HG03354 (cell line): Measurements from ENCODE around the gene ATP8B4.
"Not testable (repeated sequence)": the region's sequence is repeated elsewhere in the genome, so short reads cannot be mapped to it uniquely, and the experiment has no call there.

Source experiments
- ATAC-seq: cut with Tn5 transposase; IDR thresholded peaks from one replicate; pipeline ENCODE4 v1.9.1; 2021; ENCODE audit warnings: mild to moderate bottlenecking; ENCODE audit not compliant: unreplicated experiment, poor library complexity, severe bottlenecking

Gene ATP8B4

DNA sequence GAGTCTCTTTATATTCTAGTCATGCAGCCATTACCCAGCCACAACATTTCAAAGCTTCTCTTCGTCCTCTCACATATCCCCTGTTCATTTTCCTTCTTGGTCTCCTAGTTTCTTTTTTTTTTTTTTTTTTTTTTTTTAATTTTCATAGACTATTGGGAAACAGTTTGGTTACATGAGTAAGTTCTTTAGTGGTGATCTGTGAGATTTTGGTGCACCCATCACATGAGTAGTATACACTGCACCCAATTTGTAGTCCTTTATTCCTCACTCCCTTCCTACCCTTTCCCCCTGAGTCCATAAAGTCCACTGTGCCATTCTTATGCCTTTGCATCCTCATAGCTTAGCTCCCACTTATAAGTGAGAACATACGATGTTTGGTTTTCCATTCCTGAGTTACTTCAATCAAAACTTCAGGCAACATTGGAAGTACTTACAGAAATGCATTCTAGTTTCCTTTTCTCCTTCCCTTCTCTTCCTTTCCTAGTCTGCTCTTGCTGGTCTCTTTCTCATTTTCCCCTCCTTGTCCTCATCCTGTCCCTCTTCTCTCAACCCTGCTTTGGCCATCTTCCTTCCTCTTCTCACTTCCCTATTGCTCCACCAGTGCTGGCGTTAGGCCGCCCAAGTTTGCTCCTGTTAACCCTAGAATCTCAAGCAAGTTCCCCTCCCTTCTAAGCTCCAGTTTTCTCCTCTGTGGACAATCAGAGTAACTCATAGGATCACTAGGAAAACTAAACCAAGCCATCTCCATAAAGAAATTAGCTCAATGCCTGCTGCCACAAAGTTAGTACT lies 4.8 kb downstream of the ATP8B4 start:
- ATAC-seq: no peak

DNA sequence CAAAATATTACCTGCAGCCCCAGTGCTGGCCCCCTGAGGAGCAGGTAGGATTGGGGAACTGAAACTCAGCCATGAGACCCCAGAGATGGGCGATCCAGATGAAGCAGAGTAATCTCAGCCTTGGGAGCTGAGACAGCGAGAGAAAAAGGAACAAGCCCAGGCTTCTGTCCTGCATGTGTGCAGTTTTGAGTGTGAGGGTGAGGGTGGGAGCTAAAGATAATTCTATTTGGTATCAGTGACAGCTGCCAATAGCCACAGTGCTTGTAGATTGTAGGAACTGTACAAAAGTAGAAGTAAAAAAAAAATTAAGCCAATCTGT lies 5.9 kb downstream of the ATP8B4 start:
- no peak for ATAC-seq

DNA sequence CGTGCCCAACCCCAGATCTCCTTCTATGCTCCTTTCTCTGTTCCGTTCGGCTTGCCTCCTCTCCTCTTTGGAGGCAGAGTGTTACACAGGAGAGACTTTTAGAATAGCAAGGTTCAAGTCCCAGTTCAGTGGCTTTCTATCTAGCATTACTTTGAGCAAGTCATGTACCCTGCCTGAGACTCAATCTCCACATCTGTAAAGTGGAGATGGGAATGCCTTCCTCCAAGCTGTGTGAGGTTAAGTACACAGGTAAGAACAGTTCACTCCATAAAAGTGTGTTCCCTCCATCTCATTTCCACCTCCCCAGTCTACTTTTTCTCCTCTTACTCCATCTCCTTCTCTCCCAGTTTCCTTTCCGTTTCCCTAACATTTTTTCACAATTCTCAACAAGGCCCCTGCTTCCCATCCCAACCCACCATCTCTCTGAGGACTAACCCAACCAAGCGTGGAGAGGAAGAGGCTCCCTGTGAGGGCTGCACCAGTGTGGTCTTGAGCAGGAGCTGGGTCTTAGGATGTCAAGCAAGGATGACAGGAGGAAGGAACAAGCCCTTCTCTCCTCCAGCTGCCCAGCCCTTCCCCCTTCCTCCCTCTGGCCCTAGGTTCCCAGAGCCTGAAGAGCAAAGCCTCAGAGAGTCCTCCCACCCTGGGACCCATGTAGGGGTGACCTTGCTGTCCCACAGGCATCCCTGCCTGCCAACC lies 6.4 kb downstream of the ATP8B4 start:
- ATAC-seq: no peak

DNA sequence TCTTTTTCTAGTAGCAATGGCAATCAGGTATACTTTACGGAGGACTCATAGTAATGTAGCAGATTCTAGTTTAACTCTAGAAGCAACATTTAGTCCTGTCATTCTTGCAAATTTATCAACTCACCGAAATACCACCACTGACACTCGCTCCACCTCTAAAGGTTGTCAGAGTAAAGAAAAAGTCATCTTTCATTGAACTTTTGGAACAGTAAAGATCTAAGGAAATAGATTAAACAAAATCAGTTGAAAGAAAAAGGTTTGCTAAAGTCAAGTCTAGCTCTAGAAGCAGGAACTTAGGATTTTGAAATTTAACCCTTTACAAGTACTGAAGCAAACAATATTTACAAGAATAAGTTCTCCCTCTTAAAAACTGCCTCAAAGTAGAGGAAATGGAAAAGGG lies 8.7 kb downstream of the ATP8B4 start:
- ATAC-seq: no peak

DNA sequence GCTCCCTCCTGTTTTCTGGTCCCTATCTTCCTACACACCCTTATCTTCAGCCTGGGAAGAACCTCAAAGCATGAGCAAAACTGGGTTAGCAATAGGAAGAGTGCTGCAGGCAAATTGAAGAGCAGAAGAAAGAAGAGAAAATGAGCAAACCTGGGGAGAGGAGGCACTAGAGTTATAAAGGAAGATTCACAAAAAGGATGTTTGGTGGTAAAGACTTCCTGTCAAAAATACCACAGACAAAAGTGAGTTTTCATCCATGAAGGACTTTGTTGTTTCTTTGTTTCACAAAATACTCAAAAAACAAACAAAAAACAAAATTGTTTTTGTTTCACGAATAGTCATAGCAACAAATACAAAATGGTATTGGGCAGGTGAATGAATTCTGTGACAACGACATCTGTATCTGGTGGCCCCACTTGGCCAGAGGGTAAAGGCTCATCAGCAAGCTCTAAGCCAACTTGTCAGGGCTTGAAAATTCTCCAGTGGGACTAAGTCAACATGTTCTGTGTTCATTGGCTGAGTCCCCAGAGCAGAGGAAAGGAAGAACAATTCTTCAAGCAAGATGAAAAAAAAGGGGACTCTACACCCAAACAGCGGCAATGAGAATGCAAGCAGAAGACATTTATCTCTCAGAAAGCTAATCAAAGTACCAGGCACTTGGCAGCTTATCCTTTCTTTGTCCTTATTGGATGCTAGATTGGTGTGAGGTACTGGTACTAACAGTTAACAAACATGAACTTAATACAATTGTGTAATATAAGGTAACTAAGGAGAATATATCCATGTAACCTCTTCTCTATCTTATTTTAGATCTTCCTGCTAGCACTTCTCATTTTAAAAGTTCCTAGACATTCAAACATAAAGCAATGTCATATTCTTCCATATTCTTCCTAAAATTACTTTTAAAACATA lies 9.7 kb downstream of the ATP8B4 start:
- ATAC-seq: no peak

DNA sequence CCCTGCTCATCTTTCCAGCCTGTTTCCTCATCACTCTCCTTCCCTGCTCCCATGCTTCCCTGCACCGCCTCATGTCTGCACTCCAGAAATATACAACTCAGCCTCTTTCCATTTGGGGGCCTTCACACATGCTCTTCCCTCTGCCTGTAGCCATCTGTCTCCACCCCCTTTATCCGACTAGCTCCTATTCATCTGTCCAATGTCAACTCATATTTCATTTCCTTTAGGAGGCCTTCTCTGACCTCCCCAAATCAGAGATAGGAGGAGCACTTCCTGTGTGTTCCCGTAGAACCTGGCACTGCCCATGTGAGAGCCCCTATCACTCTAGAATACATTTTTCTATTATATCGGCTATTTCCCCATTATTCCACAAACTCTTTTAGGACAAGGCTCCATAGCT lies 10.6 kb downstream of the ATP8B4 start:
- ATAC-seq: no peak

DNA sequence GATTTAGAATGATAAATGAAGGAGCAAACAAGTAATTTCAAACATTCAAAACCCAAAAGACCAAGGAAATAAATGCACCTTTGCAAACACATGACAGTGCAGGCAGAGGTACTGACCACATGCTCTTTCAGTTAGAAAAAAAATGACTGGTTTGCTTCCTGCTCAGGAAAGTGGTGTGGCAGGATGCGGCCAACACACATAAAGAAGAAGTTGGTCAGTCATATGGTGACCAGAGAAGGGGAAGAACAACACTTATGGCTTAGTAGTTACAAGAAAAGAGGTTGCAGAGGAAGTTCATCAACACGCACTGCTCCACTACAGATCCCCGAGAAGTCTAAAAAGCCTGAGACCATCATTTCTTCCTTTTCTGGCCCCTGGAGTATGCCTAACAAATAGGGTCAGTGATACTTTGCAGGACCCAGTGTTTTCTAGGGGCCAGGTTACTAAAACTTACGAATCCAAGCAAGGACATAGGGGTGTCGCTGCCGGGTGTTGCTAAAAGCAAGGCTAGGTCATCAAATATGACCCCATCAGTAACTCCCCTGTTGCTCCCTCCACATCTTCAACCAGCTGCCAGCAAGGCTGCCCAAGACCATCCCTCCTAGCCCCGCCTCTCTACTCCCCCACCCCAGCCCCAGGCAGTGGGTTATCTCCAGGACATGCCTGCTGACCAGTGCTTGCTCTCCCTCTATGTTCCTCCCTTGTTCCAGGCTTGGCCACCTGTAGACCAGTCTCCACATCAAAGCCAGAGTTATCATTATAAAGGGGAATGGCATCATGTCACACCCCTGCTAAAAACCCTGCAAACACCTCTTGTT lies 11.2 kb downstream of the ATP8B4 start:
- ATAC-seq: peak; percentile 97

DNA sequence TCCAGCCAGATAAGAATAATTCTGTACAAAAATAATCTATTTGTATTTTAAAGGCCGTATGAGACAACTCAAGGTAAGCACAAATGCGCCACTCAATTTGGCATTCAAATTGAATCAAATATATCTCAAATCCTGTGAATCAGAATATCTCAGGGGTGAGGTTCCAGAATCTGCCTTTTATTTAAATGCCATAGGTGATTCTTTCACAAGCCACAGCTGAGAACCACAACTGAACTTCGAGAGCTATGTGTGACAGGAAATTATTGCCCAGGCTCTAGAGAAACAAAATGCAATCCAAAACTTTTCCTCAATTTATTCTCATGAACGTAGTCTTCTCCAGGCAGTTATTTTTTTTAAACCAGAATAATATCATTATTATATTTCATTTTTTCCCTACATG lies 11.9 kb downstream of the ATP8B4 start:
- no peak for ATAC-seq

DNA sequence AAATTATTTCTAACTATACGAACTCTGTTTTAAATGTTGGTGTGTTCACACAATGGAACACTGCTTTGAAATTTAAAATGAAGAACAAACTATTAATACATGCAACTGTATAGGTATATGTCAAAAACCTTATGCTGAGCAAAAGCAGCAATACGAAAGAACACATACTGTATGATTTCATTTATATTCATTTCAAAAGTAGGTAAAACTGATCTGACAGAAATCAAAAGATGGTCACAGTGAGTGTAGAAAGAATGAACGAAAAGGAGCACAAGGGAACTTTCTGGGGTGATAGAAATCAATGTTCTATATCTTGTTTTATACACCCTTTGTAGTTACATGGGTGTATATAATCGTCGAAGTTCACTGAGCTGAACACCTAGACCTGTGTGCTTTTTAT lies 12.6 kb downstream of the ATP8B4 start:
- no peak for ATAC-seq

DNA sequence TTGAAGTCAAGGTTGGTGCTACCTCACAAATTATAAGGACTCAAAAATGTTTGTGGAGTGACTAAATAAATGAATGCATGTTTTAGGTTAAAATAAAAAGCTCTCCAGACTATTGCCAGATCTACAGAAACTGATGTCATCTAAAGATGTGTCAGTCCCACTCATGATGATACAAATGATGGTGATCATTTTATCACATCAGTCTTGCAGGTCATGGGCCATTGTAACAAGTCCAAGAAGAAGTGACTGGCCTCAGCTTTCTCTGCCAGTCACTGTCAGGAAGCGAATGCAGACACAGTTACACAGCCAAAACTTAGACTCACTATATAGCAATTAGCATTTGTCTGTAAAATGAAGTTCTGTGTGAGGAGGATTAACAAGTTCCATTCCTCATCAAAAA lies 18.5 kb downstream of the ATP8B4 start:
- ATAC-seq: no peak

DNA sequence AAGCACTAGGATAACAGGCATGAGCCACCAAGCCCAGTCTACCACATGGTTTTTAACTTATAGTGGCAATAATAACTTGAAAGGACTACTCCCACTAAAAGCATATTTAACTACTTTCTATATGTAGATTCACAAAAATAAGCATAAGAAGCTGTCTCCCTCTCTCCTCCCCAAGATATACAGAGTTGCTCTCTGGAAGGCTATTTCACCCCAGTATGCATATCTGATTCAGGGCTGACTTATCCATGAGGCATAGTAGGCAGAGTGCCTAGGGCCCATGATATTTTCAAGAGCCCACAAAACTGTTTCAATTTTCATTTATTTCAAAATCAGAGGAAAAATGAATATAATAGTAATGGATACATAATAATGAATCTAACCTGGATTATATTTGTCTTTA lies 20.5 kb downstream of the ATP8B4 start:
- ATAC-seq: no peak

DNA sequence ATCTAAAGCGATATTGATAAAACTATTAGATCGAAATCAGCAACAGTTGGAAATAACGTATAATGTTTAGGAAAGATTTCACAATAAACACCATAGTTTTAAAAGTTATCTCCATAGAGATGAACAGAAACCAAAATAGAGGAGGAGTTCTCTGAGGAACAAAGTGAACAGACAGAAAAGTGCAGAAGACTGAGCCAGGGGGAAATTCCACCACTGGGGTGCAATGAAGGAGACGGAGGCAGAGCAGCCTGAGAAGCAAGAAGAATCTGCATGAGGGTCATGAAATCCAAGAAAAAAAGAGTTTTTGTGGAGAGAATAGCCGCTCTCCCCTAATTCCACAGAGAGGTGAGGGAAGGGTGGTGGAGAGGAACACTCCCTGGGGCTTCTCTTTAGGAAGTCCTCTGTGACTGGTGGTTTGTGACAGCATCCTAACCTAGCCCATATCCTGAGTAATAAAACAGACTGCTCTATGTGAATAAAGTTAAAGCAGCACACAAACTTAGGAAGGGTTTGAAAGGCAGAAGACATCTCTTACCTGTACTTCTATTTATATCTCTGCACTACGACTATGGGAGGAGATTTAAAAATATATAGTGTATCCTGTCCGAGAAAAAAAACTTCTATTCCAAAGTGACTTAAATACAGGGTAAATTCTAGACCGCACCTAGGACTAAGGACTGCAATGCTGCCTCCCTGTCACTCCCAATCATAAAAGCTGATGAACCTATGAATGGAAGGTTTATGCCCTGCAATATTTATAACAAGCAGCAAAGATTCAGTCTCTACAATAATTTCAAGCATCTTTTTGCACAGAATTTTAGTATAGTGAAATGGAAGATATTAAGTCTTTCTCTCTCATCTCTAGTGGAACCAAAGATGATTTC lies 22.9 kb downstream of the ATP8B4 start:
- ATAC-seq: no peak

DNA sequence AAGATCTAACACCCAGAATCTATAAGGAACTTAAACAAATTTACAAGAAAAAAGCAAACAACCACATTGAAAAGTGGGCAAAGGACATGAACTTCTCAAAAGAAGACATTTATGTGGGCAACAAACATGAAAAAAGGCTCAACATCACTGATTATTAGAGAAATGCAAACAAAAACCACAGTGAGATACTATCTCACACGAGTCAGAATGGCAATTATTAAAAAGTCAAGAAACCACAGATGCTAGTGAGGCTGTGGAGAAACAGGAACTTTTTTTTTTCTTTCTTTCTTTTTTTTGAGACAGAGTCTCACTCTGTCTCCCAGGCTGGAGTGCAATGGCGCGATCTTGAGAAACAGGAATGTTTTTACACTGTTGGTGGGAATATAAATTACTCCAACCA lies 29.6 kb downstream of the ATP8B4 start:
- not testable (repeated sequence) for ATAC-seq

DNA sequence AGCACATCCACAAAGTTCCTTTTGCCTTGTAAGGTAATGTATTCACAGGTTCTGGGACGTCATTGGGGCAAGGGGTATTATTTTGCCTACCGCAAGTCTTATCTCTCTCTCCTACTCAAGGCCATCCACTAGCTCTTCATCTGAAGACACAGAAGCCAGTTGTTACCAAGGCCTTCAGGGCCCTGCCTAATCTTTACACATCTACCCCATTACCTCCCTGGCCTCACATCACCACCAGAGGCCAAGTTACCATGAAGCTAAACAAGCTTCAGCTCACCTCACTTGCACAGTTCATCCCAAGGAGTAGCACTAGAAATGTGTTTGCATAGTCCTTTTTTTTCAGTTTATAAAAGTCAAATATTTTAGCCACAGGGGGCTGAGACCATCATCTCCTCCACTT lies 34.1 kb downstream of the ATP8B4 start:
- ATAC-seq: no peak

DNA sequence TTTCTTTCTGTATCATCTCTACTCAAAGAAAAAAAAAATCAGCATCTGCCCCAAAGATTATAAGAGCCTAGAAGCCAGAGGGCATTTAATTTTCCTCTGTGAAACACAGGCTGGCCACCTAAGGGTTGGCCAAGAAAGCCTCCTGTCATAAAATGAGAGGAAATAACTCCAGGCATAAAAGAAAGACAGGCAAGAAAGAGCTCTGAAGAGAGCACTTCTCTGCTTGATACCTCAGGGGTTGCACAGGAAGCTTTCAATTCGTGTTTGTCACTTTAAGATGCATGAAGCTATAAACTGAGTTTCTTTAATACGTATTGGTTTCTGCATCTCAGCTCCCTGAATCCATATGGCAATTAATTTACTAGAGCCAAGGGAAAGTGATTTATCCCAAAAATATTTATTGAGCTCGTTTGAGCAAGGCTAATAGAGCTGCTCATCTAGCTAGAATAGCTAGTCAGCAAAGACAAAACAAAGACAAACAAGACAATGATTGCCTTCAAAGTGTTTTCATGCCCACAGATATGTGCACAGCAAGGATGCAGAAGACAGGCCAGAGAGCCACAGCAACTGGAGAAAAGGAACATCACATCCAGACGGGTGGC lies 35.5 kb downstream of the ATP8B4 start:
- no peak for ATAC-seq

DNA sequence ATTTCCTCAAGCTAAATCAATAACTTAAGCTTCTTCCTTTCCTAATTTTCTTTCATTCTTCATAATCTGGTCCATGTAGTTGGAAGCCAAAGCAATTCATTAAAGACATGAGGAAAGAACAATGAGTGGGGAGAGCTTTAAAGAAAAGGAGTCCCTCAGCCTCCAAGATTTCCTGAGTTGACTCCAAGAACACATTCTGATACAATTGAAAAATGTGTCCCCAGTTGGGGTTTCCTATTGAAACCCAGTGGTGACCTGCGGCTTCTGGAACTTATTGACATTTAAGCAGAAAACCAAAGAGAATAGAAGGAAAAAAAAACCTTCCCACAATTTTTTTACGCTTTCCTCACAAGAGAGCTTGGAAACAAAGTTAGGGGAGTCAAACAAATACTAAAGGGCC lies 37.0 kb downstream of the ATP8B4 start:
- no peak for ATAC-seq

DNA sequence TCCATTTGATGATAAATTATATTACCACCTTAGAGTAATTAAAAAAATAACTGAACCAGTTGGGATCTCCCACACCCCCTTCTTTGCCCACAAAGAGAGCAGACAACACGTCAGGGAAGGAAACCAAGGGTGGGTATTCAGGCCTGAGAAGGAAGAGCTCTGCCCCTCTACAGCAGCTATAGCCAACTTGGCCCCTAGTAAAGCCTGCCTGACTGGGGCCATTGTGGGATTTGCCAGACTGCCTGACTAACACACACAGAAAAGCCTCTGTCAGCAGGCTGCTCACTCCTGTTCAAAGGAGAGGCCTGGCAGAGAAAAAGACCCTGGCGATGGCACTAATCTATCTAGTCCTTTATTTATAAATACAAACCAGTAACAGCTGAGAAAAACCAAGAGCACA lies 41.4 kb downstream of the ATP8B4 start:
- no peak for ATAC-seq

DNA sequence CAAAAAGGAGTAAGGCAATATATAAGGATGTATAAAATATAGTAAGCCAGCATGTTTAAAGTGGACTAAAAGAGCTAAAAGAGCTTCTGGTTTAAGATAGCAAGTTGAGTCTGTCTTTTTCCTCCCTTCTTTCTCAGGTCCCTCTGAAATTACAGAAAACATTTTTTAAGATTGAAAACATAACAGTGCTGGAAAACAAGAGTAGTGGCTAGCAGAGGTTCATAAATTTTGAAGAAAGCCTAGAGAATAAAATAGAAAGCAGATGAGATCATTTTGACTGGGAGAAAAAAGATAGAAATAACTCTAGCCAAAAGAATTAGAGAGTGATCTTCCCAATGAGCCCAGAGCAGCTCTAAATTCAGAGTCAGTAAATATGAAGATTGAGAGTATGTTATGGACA lies 41.9 kb downstream of the ATP8B4 start:
- no peak for ATAC-seq

DNA sequence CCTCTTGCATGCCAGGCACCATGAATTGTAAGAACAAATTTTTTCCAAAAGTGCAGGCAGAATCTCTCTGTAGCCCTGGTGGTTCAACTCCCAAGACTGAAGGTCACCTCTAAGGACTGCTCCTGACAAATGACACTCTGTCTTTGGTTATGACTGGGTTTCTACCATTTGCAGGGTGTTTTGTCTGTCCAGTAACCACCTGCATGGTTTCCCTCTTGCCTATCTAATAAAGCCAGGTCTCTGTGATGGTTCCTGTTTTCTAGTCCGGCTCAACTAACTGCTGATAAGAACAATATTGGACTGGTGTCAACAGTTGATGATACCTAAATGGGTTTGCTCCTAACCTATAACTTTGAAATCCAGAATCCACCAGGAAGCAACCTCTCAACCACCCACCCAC lies 43.7 kb downstream of the ATP8B4 start:
- ATAC-seq: no peak
